Uterus (tissue), 2 donors: ENCODE data around the gene SKA2.

ENCODE experiments used
- CTCF ChIP-seq, 4 experiments: fragments of 200-600 bp in 2 of 4; fragments of 450-650 bp in 2 of 4; sonication (generic) in 2 of 4; IDR thresholded peaks; one replicate each; pipeline ENCODE4 v1.5.1; 2016 to 2019; ENCODE audit warnings: antibody characterized with exemption in 4 of 4, mild to moderate bottlenecking in 2 of 4, moderate library complexity in 1 of 4
- POLR2A ChIP-seq, 2 donors: fragments of 450-650 bp; IDR thresholded peaks; one replicate each; pipeline ENCODE4 v1.6.1; 2016; ENCODE audit warnings: antibody characterized with exemption in 2 of 2, mild to moderate bottlenecking in 1 of 2, moderate library complexity in 1 of 2

- TF ChIP-seq CTCF (IDR thresholded peaks at IDR 0.05) (no peak), POLR2A (IDR thresholded peaks at IDR 0.05) (no peak)
Observed at GRCh38 chr17:59155439-59156177, 622 bp upstream of the SKA2 start, which contains the start of gene PRR11.
